CD4-positive, alpha-beta T cell (primary cell): ENCODE results near the gene C1GALT1. TPM values are rescaled to one million over a fixed set of nuclear protein-coding genes. Genes with fewer than 3 reads are reported as not detected.
A peak's percentile ranks its signal among the peaks of the same experiment; 100 is the strongest.

Source experiments
- ATAC-seq: fragments of 200-7000 bp; cut with Tn5 transposase; one replicate; pipeline ENCODE4 v1.10.0; 2022; ENCODE audit warnings: mild to moderate bottlenecking; ENCODE audit not compliant: poor library complexity
- CTCF ChIA-PET: fragments of 350-600 bp; sonication (Branson Sonifier 250); formaldehyde crosslinking; loops from one replicate; lab custom pipeline; 2021; ENCODE audit warnings: antibody characterized with exemption, inconsistent platforms; lab: Charles Lee
- POLR2A ChIA-PET: fragments of 350-600 bp; sonication (Branson Sonifier 250); formaldehyde crosslinking; loops from one replicate; lab custom pipeline; 2021; ENCODE audit warnings: antibody characterized with exemption, inconsistent platforms; lab: Charles Lee
- DNase-seq, 14 experiments: peaks; one replicate each; pipeline ENCODE4 v3.0.0-alpha.2; 2013 to 2020; ENCODE audit warnings: mixed read lengths in 2 of 14
- H3K27ac ChIP-seq, 2 donors: one replicate each; pipeline versions ENCODE4 v1.5.1 to v1.7.0; 2013; ENCODE audit warnings: low read length in 2 of 2, low read depth in 1 of 2, mild to moderate bottlenecking in 1 of 2
- H3K27me3 ChIP-seq, 2 experiments: 1 replicate in 1 of 2; 2 replicates in 1 of 2; pipeline versions ENCODE4 v1.6.1 to v1.7.0; 2013; ENCODE audit warnings: low read length in 2 of 2, control low read depth in 1 of 2, mild to moderate bottlenecking in 1 of 2, moderate library complexity in 1 of 2; ENCODE audit not compliant: insufficient read depth in 2 of 2, control insufficient read depth in 1 of 2
- H3K36me3 ChIP-seq: one replicate; pipeline ENCODE4 v1.6.1; 2013; ENCODE audit warnings: low read length, control low read depth; ENCODE audit not compliant: insufficient read depth
- H3K4me1 ChIP-seq: one replicate; pipeline ENCODE4 v1.6.1; 2013; ENCODE audit warnings: low read length, control low read depth; ENCODE audit not compliant: insufficient read depth
- H3K4me3 ChIP-seq: one replicate; pipeline ENCODE4 v1.5.1; 2013; ENCODE audit warnings: mild to moderate bottlenecking, low read length, moderate library complexity
- H3K9me3 ChIP-seq, 2 experiments: 1 replicate in 1 of 2; 2 replicates in 1 of 2; pipeline versions ENCODE4 v1.6.1 to v1.7.0; 2013; ENCODE audit warnings: low read length in 2 of 2, mild to moderate bottlenecking in 2 of 2, control low read depth in 1 of 2, moderate library complexity in 1 of 2; ENCODE audit not compliant: control insufficient read depth in 1 of 2, insufficient read depth in 1 of 2
- H3K27ac Mint-ChIP-seq: one replicate; pipeline ENCODE4 v1.8.0; 2020; ENCODE audit warnings: mixed read lengths
- H3K27me3 Mint-ChIP-seq: one replicate; pipeline ENCODE4 v1.8.0; 2021; ENCODE audit warnings: mixed read lengths
- H3K36me3 Mint-ChIP-seq: one replicate; pipeline ENCODE4 v1.8.0; 2021; ENCODE audit warnings: low read depth, mixed read lengths
- H3K4me1 Mint-ChIP-seq: one replicate; pipeline ENCODE4 v1.8.0; 2021; ENCODE audit warnings: low read depth, mixed read lengths
- H3K4me3 Mint-ChIP-seq: one replicate; pipeline ENCODE4 v1.8.0; 2020; ENCODE audit warnings: mild to moderate bottlenecking, mixed read lengths
- H3K9me3 Mint-ChIP-seq: one replicate; pipeline ENCODE4 v1.8.0; 2020; ENCODE audit warnings: mixed read lengths
- intact Hi-C, 2 experiments: fragments of 100-400 bp; cut with DNase I in 1 of 2; cut with micrococcal nuclease in 1 of 2; formaldehyde crosslinking; loops; one replicate each; pipeline versions ENCODE4 v1.15.1 to v1.9.0; 2023 to 2025; cut with DNase I, micrococcal nuclease
- total RNA-seq, 174 experiments: library from RNA in 2 of 174; stranded (reverse) in 2 of 174; gene quantifications; one replicate each; pipeline ENCODE4 v1.2.3 and lab custom pipeline; 2021 to 2026
- TF ChIP-seq, protein P1 (sequence below): fragments of 200-600 bp; IDR thresholded peaks from one replicate; pipeline ENCODE4 v1.8.0; 2022; ENCODE audit warnings: antibody characterized with exemption, mild to moderate bottlenecking

C1GALT1 gene
- total RNA-seq, 2 experiments from 2014 or later = 49.4 to 51.9 TPM

- Mint-ChIP-seq H3K4me1 (peaks cover 44% of the 10 kb centered on the region), H3K27ac (peak overlapping the region; percentile 76), H3K27me3 (no peaks in the 10 kb centered on the region), H3K4me3 (peak overlapping the region; percentile 78), H3K36me3 (peaks cover 9% of the 10 kb centered on the region), H3K9me3 (peaks cover 4% of the 10 kb centered on the region)
- H3K4me3 ChIP-seq = peak overlapping the region; percentile 49
- peak in 3 of 14 experiments; percentile 41 to 50 (median 47) for DNase-seq
- H3K27ac ChIP-seq = peak overlapping the region; percentile 24 to 78
- ATAC-seq = peak; percentile 42
- no peaks in the 10 kb centered on the region for H3K36me3 ChIP-seq
- POLR2A ChIA-PET = interaction anchor here (0.6 to 2.7 kb wide), 6 partner anchors 23 to 308 kb away, joined by 3 to 29 read pairs (median 3); partner anchors contain the start of genes C1GALT1 and MIOS
- CTCF ChIA-PET = interaction anchor here (1.6 kb wide), 1 partner anchor 76 kb away, joined by 5 read pairs; the partner anchor contains the start of gene C1GALT1
- intact Hi-C loops = loop anchor here in 1 of 2 experiments (2.0 kb wide), 1 partner anchor 75 kb away; the partner anchor contains the start of gene C1GALT1
- H3K27me3 ChIP-seq = no peaks in the 10 kb centered on the region
- H3K9me3 ChIP-seq = peaks cover 4 to 10% of the 10 kb centered on the region in 2 experiments
- TF ChIP-seq, protein P1, sequence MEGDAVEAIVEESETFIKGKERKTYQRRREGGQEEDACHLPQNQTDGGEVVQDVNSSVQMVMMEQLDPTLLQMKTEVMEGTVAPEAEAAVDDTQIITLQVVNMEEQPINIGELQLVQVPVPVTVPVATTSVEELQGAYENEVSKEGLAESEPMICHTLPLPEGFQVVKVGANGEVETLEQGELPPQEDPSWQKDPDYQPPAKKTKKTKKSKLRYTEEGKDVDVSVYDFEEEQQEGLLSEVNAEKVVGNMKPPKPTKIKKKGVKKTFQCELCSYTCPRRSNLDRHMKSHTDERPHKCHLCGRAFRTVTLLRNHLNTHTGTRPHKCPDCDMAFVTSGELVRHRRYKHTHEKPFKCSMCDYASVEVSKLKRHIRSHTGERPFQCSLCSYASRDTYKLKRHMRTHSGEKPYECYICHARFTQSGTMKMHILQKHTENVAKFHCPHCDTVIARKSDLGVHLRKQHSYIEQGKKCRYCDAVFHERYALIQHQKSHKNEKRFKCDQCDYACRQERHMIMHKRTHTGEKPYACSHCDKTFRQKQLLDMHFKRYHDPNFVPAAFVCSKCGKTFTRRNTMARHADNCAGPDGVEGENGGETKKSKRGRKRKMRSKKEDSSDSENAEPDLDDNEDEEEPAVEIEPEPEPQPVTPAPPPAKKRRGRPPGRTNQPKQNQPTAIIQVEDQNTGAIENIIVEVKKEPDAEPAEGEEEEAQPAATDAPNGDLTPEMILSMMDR = no peak
- peaks cover 18% of the 10 kb centered on the region for H3K4me1 ChIP-seq
Measured at GRCh38 chr7:7257899-7258692, 75.8 kb downstream of the C1GALT1 start.

GRCh38 chr7:7261863-7262262 is 79.5 kb downstream of the C1GALT1 start:
- intact Hi-C loops = no loop called here
- CTCF ChIA-PET = no interaction called here
- Mint-ChIP-seq H3K4me1 (peaks cover 35% of the 10 kb centered on the region), H3K36me3 (no peaks in the 10 kb centered on the region), H3K9me3 (peaks cover 4% of the 10 kb centered on the region), H3K27ac (no peak overlapping the region), H3K4me3 (no peak overlapping the region), H3K27me3 (no peaks in the 10 kb centered on the region)
- Histone ChIP-seq H3K4me1 (peaks cover 18% of the 10 kb centered on the region), H3K9me3 (peaks cover 4 to 10% of the 10 kb centered on the region in 2 experiments), H3K27ac (no peak overlapping the region), H3K27me3 (no peaks in the 10 kb centered on the region), H3K36me3 (no peaks in the 10 kb centered on the region), H3K4me3 (no peak overlapping the region)
- TF ChIP-seq, protein P1 = no peak
- POLR2A ChIA-PET = no interaction called here
- ATAC-seq (no peak), DNase-seq (no peak)

GRCh38 chr7:7263297-7264230 is 81.2 kb downstream of the C1GALT1 start:
- ChIA-PET CTCF (no interaction called here), POLR2A (interaction anchor here (1.1 kb wide), 1 partner anchor 82 kb away, joined by 5 read pairs; the partner anchor contains the start of gene C1GALT1)
- H3K27me3 ChIP-seq = no peaks in the 10 kb centered on the region
- H3K9me3 ChIP-seq = peaks cover 4 to 10% of the 10 kb centered on the region in 2 experiments
- no peak overlapping the region for H3K27ac ChIP-seq
- peaks cover 5% of the 10 kb centered on the region for H3K4me1 ChIP-seq
- H3K4me3 Mint-ChIP-seq = no peak overlapping the region
- no peaks in the 10 kb centered on the region for H3K27me3 Mint-ChIP-seq
- no peak for ATAC-seq
- H3K4me1 Mint-ChIP-seq = peaks cover 18% of the 10 kb centered on the region
- H3K4me3 ChIP-seq = no peak overlapping the region
- no peak overlapping the region for H3K27ac Mint-ChIP-seq
- TF ChIP-seq, protein P1 = no peak
- DNase-seq = no peak
- H3K9me3 Mint-ChIP-seq = peaks cover 4% of the 10 kb centered on the region
- no peaks in the 10 kb centered on the region for H3K36me3 Mint-ChIP-seq
- intact Hi-C loops = no loop called here
- H3K36me3 ChIP-seq = no peaks in the 10 kb centered on the region
